ENCODE results near the gene NDE1. TPM values are rescaled to one million over a fixed set of nuclear protein-coding genes. Genes with fewer than 3 reads are reported as not detected.
"Not testable (repeated sequence)": the region's sequence is repeated elsewhere in the genome, so short reads cannot be mapped to it uniquely, and the experiment has no call there.

The NDE1 gene, protein sequence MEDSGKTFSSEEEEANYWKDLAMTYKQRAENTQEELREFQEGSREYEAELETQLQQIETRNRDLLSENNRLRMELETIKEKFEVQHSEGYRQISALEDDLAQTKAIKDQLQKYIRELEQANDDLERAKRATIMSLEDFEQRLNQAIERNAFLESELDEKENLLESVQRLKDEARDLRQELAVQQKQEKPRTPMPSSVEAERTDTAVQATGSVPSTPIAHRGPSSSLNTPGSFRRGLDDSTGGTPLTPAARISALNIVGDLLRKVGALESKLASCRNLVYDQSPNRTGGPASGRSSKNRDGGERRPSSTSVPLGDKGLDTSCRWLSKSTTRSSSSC
- total RNA-seq (2014; rRNA removed; shearing (Covaris generic)), result 48.8 and 63.1 TPM in 2 replicates

DNA sequence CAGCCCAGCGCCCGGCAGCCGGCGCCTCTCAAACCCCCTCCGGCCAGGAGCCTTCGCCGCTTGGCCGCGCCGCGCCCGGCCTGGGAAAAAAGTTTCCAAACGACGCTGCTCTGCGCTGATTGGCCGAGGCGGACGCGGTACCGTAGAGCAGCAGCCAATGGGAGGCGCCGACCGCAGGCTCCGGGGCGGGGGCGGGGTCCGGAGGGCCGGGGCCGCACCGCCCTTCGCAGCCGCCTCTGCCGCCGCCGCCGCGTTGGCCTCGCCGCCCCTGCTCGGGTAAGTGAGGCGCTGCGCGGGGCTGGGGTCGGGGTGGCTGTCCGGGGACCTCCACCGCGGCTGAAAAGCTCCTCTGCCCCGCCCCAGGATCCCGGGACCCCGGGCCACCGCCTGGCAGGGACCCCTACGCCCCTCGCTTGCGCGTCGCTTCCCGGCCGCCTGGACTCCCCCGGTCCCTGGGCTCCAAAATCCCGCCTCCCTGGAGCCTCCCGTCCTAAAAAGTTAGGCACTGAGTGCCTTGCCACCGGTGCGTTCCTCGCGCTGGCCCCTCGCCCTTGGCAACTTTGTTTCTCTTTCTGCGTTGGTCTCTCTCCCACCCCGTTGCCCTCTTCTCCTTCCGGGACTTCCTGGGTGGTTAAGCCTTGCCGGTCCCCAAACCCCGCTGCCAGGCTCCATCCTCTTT, at the start of gene NDE1:
NDE1 (plus strand) TSS at position 227 of the 679 bp plus-strand sequence. CDS start 14,534 bp downstream, outside the sequence.
- peak; percentile 89 for DNase-seq (ENCODE audit: low read depth)

DNA sequence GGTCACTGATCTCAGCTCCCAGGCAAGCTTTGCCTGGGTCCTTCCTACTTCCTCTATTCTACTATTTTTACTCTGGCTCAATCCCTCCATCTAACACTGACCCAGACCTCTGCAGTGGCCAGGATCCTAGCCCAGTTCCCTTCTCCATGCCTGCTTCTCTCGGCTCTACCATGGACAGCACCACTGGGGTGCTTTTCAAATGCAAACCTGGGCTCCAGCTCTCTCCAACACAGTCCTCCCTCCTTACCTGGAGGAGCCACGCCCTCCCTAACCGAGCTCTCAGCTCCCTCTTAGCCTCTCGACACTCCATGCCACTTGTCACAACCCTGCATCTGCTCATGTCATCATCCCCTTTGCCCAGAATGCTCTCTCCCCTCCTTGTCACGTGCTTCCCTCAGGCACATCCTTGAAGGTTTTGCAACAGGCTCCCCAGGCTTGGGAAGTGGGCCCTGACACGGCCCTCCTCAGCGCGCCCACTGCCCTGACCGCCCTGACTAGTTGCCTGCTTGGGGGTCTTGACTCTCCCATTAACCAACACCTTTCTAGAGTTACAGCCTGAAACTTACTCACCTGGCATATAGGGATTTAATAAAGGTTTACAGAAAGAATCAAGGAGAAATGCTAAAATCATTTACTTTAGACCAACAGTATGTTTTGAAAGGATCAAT, 48.7 kb upstream of the NDE1 start:
- DNase-seq (ENCODE audit: low read depth), result no peak

DNA sequence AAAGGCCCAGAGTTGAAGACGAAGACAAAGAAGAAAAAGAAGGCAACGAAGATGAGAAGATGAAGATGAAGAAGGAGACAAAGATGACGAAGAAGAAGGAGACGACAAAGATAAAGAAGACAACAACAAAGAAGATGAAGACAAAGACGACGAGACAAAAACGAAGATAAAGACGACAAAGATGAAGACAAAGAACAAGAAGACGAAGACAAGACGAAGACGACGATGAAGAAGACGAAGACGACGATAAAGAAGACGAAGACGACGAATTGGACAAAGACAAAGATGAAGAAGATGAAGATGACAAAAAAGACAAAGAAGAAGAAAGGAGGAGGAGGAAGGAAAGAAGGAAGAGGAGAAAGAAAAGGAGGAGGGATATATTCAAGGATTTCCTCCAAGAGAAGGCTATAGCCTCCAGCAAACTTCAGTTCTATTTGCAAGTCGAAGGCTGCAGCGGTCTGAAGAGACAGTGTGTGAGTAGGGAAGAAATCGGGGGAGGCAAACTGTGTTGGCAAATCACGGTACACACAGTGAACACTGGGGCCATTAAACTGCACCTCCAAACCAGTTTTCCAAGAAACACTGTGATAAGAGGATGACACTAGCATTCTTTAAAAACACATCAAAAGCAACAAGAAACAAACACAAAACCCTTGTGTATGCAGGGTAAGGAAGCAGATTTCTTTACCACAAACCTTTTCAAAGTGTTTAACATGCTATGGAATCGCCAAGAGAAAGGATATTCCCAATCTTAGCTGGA, 47.6 kb upstream of the NDE1 start:
- no peak for DNase-seq (ENCODE audit: low read depth)

DNA sequence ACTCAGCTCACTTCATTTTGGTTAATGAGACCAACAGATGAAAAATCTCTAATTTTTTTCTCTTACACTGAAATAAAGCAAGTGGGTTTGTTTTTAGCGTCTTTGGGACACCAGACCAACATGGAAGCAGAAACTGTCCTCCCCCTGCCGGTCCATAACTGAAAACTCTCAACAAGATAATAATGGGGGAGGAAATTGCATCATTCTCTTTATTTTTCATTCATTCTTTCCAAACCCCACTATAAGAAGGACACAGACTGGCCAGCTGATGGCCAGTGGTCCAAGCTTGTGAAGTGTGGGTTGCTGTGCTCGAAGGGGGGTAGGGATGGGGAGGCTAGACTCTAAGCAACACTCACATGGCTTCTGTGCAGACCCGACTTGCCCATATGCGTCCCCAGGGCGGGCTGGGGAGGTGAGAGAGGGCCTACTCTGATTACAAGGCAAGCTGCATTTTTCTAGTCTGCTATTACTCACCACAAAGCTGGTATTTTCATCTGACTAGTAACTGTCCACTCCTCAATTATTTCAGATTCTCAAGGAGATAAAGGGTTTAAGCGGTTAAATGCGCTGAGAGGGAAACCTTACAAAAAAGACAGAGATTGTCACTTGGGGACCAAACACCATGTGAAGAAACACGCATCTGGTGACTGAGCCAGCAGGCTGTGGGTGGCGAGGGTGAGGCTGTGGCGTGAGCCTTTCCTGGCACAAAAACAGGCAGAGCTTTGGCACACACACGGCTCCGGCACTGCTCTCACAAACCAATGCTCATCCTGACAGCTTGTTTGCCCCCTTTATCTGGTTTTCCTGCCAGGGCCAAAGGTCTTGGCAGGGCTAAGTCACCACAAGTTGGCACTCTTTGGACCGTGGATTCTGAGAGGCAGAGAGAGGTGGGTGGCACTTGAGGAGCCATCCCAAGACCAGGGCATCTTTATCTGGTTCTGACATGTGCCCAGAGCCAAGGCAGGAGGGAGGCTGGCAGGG, 45.3 kb upstream of the NDE1 start:
- DNase-seq (ENCODE audit: low read depth), result no peak

DNA sequence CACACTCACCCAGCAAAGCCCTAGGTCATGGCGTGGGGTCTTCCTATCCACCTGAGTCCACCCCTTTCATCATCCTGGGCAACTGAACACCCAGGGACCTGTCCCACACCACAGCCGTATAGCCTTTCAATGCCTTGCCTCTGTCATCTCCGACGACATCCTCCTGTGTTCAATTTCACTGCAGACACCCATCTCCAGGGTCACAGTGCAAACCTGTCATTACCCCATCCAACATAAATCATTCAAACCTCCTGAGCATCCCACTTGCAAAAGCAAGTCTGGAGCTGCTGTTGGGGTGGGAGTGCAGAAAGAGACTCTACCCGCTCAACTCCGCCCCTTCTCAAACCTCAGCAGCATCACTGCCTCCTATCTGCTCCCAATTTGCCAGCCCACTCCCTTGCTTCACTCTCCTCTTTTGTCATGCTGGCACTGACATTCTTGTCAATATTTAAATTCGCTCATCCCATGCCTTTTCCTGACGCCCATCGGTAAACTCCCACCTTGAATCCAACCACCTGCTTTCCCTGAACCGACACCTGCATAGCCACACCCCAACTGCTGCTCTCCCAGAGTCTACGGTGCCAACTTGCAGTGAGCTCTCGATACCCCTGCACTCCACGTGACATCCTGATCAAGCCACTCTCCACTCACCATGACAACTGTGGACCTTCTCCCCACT, 44.1 kb upstream of the NDE1 start:
- no peak for DNase-seq (ENCODE audit: low read depth)

DNA sequence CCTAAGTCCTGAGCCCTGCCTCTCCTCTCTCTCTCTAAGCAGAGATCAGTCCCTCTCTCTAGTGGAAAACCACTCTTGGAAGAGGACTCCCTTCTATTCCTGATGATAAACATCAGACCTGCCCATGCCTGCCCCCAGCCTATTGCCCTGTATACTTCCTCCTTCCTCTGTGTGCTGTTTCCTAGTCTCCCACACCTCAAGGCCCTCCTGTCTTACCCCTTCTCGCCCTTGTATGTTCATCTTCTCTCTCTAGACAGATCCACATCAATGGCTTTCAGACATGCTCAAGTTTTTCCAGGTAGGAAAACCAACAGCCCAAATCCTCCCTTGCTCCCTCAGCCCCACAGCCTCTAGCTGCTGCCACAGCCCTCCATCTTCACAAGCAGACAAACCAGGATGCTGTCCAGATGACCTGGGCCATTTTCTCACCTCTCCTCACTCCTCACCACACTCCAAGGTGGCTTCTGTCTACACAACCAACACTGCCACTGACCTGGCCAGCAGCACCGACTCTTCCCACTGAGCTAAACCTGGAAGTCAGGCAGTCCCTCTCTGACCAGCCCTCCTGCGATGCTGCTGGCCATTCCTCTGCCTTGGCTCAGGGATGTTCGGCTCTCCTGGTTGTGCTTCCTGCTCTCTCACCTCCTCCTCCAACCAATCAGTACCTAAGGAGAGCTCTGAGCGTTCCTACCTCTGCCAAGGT, 43.4 kb upstream of the NDE1 start:
- no peak for DNase-seq (ENCODE audit: low read depth)

DNA sequence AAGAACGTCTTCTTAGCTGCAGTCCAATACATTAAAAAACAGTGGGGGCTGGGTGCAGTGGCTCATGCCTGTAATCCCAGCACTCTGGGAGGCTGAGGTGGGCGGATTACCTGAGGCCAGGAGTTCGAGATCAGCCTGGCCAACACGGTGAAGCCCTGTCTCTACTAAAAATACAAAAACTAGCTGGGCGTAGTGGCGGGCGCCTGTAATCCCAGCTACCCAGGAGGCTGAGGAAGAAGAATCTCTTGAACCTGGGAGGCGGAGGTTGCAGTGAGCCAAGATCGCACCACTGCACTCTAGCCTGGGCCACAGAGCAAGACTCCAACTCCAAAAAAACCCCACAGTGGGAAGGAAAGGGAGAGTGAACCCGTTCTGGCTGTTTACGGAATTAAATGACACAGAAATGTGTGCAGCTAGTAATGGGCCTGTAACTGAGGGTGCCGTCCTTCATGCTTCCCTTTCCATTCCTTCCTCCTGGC, 42.8 kb upstream of the NDE1 start:
- DNase-seq (ENCODE audit: low read depth), result not testable (repeated sequence)

DNA sequence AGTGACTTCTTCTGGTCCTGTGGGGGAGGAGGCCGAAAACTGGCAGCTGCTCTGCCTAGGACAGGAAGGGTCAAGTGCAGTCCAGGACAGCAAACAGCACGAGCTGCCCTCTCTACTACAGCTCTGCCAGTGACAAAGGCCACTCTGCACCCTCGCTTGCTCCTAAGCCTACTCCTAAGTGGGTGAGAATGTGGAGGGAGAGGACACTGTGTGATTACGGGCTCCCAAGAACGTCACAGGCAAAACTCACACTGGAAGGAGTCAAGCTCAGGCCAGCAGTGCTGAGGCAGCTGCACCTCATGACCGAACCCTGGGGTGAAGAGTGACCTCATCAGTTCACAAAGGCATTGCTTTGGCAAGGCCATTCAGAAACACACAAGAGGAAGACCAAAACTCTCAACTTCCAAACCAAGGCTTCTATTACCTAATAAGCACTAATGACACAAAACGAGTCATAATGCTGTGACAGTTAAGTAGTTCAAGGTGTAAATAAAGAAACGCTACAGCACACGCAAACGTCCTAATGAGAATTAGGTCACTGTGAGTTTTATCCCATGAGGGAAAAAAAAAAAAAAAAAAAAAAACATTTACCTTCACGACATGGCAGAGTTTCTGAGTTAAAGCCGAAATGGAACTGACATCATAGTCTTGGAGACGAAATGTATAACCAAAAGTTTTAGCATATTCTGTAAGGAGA, 42.2 kb upstream of the NDE1 start:
- DNase-seq (ENCODE audit: low read depth), result no peak

DNA sequence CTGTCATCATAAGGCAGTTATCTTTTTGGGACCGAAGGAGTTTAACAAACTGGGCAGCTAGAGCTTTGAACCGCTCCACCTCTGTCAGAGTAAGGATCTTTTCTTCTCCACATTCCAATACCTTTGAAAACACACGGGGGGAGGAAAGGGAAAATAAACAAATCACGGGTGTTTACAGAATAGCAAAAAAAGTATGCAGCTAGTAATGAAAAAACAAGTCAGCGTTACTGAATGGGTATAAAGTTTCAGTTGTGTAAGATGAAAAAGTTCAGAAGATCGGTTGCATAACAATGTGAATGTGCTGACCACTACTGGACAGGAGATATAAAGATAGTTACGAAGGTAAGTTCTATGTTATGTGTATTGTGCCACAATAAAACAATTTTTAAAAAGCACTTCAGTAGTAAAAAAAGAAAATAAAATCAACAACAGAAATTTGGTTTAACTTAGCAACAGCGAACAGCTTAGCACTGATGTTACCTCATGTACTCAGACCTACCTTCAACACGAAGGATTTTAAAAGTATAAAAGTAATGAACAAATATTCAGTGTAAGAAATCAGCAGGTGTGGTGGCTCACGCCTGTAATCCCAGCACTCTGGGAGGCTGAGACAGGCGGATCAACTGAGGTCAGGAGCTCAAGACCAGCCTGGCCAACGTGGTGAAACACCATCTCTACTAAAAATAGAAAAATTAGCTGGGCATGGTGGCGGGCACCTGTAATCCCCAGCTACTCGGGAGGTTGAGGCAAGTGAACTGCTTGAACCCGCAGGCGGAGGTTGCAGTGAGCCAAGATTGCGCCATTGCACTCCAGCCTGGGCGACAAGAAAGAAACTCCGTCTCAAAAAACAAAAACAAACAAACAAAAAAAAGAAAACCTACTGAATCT, 41.4 kb upstream of the NDE1 start:
- no peak for DNase-seq (ENCODE audit: low read depth)

DNA sequence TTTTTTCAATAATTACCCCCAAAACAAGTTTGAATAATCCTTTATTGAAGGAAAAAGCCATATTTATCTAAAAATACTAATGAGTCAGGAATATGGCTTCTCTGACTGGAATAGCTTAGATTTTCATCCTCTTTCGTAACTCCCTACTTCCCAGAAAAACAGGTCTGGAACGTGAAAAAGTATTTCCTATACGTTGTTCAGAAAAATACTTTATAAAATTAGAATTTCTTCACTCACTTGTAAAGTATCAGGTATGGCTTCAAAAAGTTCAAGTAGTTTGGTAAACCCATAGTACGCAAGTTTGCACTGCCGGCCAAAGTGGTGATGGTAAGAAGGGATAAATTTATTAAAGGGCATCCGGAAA, 40.8 kb upstream of the NDE1 start:
- no peak for DNase-seq (ENCODE audit: low read depth)

DNA sequence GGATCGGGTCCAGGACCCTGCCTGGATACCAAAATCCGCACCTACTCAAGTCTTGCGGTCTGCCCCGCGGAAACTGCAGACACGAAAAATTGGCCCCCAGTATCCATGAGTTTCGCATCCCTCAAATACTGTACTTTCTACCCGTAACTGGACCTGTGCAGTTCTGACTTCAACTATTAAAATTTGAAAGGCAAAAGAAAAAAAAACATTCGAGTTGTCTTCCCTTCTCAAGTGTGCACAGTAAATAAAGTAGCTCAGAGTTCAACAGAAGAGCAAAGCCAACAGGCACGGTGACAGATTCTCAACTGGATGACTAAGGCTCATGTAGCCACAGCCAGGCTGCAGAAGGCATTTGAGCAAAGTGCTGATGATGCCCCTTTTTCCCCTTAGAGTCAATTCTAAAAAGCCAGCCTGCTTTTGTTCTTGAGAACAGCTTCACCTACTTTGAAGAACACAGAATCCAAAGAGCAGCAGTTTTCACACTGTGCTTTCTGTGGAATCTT, 39.6 kb upstream of the NDE1 start:
- no peak for DNase-seq (ENCODE audit: low read depth)

DNA sequence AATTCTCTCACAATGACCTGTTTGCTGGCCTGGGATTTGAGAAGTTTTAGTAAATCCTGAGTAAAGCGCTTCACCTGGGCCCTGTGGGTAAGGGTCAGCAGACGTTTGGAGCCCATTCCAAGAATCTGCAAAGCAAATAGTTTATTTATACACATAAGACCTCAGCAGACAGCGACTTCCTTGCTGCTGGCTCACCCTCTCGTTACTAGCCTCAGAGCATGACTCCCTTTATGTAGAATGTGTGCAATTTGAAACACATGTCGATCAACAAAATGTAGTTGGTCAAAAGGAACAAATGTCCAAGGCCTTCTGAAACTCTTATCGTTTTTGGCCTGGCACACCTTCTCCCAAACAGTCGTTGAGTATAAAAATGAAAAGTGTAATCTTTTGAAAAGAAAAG, 38.4 kb upstream of the NDE1 start:
- no peak for DNase-seq (ENCODE audit: low read depth)

DNA sequence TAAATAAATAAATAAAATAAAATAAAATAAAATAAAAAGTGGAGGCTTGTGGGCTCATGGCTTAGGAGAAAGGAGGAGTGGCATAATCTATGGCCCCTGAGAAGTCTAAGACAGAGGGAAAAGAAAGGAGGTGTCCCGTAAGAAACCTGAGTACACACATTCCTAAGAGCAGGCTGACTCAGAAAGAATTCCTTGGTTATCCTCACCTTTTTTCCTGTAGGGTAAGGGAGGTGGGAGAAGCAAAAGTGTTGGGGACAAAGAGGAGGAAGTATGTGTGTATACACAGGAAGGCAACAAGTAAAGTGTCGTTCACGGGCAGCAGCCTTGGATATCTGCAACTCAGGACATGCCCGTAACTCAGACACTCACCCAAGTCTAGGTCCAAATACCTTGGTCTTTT, 36.4 kb upstream of the NDE1 start:
- DNase-seq (ENCODE audit: low read depth), result no peak

DNA sequence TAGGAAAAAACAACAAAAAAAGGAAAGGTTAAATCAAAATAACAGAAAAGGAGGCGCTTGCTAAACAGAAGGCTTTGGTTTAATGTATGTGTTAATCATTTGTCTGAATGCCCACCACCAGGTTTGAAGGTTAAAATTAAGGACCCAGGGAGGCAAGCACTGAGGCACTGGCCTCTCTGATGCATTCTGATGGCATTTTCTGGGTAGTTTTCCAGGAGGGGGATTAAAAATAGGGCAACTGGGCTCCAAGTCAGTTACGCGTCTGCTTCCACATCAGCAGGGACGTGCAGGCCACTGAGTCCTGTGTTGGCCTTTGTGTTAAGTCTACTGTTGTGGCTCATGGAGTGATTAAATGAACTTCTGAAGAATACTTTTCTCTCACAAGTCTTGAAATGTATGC, 34.0 kb upstream of the NDE1 start:
- DNase-seq (ENCODE audit: low read depth), result no peak

DNA sequence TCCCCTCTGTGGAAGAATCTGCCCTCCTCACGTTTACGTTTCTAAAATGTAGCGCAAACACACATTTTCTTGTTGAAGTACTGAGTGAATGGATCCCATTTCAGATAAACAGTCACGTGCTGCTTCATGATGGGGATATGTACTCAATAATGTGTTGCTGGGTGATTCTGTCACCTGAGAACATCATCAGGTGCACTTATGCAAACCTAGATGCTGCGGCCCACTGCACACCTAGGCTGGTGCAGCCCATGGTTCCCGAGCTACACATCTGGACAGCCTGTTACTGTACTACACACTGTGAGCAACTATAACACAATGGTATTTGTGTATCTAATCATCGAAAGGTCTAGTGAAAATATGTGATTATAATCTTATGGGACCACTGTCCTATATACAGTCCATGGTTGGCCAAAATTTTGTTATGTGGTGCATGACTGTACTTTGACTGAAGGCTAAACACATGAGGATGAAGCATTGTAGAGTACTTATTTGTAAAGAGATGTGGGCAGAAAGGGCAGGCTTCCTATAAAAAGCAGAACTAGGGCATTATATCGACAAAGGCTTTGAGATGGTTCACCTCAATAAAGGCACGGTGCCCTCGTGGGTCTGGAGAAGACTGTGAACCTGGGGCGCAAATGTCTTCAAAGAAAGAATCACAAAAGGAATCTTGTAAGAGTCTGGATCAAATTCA, 33.4 kb upstream of the NDE1 start:
- DNase-seq (ENCODE audit: low read depth), result no peak

DNA sequence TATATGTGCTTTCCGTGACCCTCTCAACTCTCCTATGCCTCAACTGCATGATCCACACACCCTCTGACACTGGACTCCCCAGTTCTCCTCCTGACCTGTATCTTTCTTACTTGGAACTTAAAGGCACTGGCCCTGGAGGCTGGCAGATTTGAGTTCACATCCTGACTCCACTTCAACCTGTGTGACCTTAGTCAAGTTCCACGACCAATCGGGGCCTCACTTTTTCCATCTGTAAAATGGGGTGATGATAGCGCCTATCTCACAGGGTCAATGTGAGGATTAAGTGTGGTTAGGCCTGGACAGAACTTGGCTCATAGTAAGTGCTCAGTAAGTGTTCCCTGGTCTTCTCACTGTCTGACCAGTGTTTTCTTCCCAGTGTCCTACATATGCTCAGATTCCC, 32.1 kb upstream of the NDE1 start:
- DNase-seq (ENCODE audit: low read depth), result no peak

DNA sequence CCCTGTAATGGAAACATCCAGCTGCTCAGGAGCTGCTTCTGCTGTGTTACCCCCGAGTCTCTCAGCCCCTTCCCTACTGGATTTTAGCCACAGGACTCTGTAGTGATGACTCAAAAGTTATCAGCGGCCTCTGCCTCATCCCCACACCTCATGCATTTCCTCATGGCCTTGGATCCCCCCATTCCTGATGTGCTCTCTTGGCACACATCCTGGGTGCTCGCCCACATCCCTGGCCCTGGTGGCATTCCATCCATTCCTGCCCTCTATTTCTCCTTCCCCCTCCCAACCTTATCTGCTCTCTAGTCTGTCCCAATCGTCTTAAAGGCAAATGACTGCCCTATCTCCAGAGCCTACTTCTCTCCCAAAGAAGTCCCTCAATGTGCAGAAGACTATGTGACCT, 31.7 kb upstream of the NDE1 start:
- DNase-seq (ENCODE audit: low read depth), result peak; percentile 54
